Nephron progenitor cell (in vitro differentiated cells): Measurements from ENCODE around the gene PKDCC.

Experiments
- DNase-seq: peaks from one replicate; pipeline ENCODE4 v3.0.0; 2021
- H3K27ac Mint-ChIP-seq: 2 replicates; pipeline ENCODE4 v1.8.0; 2021; ENCODE audit warnings: mild to moderate bottlenecking, moderate library complexity, mixed read lengths
- H3K27me3 Mint-ChIP-seq: 2 replicates; pipeline ENCODE4 v1.8.0; 2021; ENCODE audit warnings: mild to moderate bottlenecking, low read depth, mixed read lengths; ENCODE audit not compliant: poor library complexity
- H3K36me3 Mint-ChIP-seq: 2 replicates; pipeline ENCODE4 v1.8.0; 2021; ENCODE audit warnings: low read depth, mixed read lengths
- H3K4me1 Mint-ChIP-seq: 2 replicates; pipeline ENCODE4 v1.8.0; 2021; ENCODE audit warnings: mixed read lengths
- H3K4me3 Mint-ChIP-seq: 2 replicates; pipeline ENCODE4 v1.8.0; 2021; ENCODE audit warnings: mild to moderate bottlenecking, moderate library complexity, mixed read lengths
- H3K9me3 Mint-ChIP-seq: 2 replicates; pipeline ENCODE4 v1.8.0; 2021; ENCODE audit warnings: mild to moderate bottlenecking, moderate library complexity, mixed read lengths
- TF ChIP-seq, protein P1 (sequence below): fragments of 200-600 bp; sonication (generic); IDR thresholded peaks from 2 replicates; pipeline ENCODE4 v1.5.0; 2021; ENCODE audit warnings: antibody characterized with exemption

Gene PKDCC

GRCh38 chr2:42059261-42059898 is 11.6 kb downstream of the PKDCC start:
- TF ChIP-seq, protein P1, sequence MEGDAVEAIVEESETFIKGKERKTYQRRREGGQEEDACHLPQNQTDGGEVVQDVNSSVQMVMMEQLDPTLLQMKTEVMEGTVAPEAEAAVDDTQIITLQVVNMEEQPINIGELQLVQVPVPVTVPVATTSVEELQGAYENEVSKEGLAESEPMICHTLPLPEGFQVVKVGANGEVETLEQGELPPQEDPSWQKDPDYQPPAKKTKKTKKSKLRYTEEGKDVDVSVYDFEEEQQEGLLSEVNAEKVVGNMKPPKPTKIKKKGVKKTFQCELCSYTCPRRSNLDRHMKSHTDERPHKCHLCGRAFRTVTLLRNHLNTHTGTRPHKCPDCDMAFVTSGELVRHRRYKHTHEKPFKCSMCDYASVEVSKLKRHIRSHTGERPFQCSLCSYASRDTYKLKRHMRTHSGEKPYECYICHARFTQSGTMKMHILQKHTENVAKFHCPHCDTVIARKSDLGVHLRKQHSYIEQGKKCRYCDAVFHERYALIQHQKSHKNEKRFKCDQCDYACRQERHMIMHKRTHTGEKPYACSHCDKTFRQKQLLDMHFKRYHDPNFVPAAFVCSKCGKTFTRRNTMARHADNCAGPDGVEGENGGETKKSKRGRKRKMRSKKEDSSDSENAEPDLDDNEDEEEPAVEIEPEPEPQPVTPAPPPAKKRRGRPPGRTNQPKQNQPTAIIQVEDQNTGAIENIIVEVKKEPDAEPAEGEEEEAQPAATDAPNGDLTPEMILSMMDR = no peak
- Mint-ChIP-seq H3K4me1 (peaks cover 70% of the 10 kb centered on the region), H3K27ac (no peak overlapping the region), H3K4me3 (no peak overlapping the region), H3K9me3 (no peaks in the 10 kb centered on the region), H3K36me3 (peaks cover 43% of the 10 kb centered on the region), H3K27me3 (peaks cover 73% of the 10 kb centered on the region)
- DNase-seq = no peak

DNA sequence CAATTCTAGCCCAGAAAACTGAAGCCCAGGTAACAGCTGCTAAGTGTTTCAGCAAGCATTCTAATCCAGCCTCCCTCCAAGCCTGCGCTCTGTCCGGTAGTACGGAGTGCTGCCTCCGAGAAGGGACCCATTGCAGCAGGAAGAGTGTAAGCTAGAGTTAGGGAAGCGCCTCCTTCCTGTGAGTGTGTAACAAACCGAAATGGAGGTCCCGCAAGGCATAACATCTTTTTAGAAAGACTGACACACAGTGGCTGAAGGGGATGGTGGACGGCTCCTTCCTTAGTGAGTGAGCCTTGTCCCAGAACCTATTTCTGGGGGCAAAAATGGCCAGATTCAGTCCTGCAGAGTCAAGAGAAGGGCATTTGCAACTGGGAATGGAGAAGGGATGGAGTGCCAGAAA is 12.2 kb downstream of the PKDCC start:
- Mint-ChIP-seq H3K4me1 (peaks cover 66% of the 10 kb centered on the region), H3K36me3 (peaks cover 40% of the 10 kb centered on the region), H3K27ac (no peak overlapping the region), H3K4me3 (no peak overlapping the region), H3K9me3 (no peaks in the 10 kb centered on the region), H3K27me3 (peaks cover 77% of the 10 kb centered on the region)
- DNase-seq = no peak
- TF ChIP-seq, protein P1 = no peak

DNA sequence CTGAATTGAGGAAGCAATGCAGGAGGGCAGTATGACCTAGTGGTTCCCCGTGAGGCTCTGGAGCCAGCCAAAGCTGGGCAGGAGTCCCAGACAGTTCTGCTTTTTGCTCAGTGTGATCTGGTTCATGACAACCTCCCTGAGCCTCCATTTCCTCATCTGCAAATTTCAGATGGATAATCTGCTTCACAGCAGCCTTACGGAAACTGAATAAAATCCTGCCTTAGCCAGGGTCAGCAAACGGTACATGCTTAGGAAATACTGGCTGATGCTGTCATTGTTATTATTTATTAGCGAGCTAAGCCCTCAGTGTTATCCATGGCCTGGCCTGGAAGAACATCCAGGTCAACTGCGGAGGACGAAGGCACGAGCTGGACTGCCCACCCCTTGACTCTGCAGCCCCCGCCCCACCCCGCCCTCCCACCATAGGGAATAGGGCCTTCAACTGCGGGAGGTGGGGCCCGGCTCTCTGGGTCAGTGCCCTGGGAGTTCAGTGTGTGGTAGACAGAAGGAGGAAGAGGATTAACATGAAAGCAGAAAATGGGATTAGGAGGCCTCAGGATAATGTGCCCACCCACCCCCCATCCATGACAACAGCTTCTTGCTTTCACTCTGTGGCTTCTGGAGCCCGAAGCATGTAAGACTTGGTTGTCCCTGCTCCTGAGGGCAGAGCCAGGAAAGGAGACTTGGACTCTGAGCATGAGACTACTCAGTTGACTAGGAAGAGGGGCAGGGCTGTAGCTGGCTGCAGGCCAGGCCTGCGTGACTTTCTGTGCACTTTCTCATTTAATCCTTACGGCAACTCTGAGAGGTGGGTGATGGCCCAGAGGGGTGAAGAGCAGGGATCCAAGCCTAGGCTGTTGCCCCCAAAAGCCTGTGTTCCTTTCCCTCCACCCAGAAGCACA is 13.1 kb downstream of the PKDCC start:
- H3K4me3 Mint-ChIP-seq = no peak overlapping the region
- no peaks in the 10 kb centered on the region for H3K9me3 Mint-ChIP-seq
- no peak overlapping the region for H3K27ac Mint-ChIP-seq

GRCh38 chr2:42061839-42062238 is 14.0 kb downstream of the PKDCC start:
- no peak for DNase-seq
- Mint-ChIP-seq H3K36me3 (peaks cover 25% of the 10 kb centered on the region), H3K4me3 (no peak overlapping the region), H3K4me1 (peaks cover 48% of the 10 kb centered on the region), H3K9me3 (peaks cover 4% of the 10 kb centered on the region), H3K27me3 (peaks cover 80% of the 10 kb centered on the region), H3K27ac (no peak overlapping the region)
- TF ChIP-seq, protein P1 = no peak

More for the DNA sequence above, 13.1 kb downstream of the PKDCC start:
- TF ChIP-seq, protein P1 = no peak
- no peak for DNase-seq
- Mint-ChIP-seq H3K36me3 (peaks cover 34% of the 10 kb centered on the region), H3K27me3 (peaks cover 80% of the 10 kb centered on the region), H3K4me1 (peaks cover 57% of the 10 kb centered on the region)

DNA sequence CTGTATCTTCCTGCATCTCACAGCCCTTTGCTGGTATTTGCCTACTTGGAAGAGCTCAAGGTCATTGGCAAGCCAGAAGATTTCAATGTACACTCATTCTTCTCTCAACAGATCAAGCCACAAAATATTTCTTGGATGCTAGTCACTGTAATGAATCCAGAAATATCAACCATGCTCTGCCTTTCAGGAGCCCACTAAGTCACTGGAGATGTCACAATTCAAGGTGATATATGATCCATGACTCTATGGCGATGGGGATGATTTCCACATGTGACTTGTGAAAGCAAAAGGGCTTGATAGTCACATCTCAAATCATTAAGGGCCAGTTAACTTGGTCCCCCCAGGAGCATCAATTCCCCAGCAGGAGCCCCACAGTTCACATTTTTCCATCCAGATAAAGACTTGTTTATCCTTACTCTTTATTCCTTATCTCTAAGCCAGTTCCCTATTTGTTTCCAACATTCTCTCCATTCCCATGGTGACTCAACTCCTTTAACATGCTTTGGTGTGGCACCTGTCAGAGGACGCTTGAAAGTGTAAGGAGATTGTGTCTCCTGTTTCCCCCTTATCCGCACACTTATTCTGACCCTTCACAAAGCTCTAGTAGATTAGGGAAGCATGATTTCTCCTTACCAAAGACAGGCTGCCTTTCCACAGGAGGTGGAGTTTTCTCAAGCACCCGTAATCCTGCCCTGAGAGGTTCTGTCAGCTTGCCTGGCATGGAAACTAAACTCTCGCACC is 15.8 kb downstream of the PKDCC start:
- Mint-ChIP-seq H3K27me3 (peaks cover 86% of the 10 kb centered on the region), H3K36me3 (peaks cover 12% of the 10 kb centered on the region), H3K9me3 (peaks cover 4% of the 10 kb centered on the region), H3K27ac (no peak overlapping the region), H3K4me3 (no peak overlapping the region), H3K4me1 (peaks cover 43% of the 10 kb centered on the region)
- no peak for DNase-seq
- TF ChIP-seq, protein P1 = no peak
